Panc1 (cell line): ENCODE measurements around the gene TBC1D10B.

Experiments used
- TF ChIP-seq, protein P1 (sequence below): fragments of 450-650 bp; IDR thresholded peaks from 2 replicates; pipeline ENCODE4 v1.5.1; 2017; ENCODE audit warnings: mild to moderate bottlenecking
- TF ChIP-seq, protein P2 (sequence below), 2 experiments: IDR thresholded peaks; 2 replicates each; pipeline ENCODE4 v1.6.1; 2011 to 2012; ENCODE audit warnings: low read depth in 2 of 2, control low read depth in 1 of 2, low read length in 1 of 2, mild to moderate bottlenecking in 1 of 2, moderate library complexity in 1 of 2; ENCODE audit not compliant: insufficient read depth in 1 of 2

DNA sequence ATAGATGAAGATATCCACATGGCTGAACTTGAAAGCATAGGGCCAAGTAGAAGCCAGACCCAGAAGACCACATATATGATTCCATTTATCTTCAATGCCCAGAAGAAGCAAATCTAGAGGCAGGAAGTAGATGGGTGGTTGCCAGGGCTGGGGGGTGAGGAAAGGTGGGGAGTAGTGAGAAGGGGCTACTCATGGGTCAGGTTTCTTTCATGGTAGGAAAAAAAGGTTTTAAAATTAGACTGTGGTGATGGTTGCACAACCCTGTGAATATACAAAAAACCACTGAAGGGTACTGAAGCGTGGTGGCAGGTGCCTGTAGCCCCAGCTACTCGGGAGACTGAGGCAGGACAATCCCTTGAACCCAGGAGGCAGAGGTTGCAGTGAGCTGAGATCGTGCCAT is 20.6 kb downstream of the TBC1D10B start:
- TF ChIP-seq, protein P1, sequence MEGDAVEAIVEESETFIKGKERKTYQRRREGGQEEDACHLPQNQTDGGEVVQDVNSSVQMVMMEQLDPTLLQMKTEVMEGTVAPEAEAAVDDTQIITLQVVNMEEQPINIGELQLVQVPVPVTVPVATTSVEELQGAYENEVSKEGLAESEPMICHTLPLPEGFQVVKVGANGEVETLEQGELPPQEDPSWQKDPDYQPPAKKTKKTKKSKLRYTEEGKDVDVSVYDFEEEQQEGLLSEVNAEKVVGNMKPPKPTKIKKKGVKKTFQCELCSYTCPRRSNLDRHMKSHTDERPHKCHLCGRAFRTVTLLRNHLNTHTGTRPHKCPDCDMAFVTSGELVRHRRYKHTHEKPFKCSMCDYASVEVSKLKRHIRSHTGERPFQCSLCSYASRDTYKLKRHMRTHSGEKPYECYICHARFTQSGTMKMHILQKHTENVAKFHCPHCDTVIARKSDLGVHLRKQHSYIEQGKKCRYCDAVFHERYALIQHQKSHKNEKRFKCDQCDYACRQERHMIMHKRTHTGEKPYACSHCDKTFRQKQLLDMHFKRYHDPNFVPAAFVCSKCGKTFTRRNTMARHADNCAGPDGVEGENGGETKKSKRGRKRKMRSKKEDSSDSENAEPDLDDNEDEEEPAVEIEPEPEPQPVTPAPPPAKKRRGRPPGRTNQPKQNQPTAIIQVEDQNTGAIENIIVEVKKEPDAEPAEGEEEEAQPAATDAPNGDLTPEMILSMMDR: no peak
- TF ChIP-seq, protein P2, sequence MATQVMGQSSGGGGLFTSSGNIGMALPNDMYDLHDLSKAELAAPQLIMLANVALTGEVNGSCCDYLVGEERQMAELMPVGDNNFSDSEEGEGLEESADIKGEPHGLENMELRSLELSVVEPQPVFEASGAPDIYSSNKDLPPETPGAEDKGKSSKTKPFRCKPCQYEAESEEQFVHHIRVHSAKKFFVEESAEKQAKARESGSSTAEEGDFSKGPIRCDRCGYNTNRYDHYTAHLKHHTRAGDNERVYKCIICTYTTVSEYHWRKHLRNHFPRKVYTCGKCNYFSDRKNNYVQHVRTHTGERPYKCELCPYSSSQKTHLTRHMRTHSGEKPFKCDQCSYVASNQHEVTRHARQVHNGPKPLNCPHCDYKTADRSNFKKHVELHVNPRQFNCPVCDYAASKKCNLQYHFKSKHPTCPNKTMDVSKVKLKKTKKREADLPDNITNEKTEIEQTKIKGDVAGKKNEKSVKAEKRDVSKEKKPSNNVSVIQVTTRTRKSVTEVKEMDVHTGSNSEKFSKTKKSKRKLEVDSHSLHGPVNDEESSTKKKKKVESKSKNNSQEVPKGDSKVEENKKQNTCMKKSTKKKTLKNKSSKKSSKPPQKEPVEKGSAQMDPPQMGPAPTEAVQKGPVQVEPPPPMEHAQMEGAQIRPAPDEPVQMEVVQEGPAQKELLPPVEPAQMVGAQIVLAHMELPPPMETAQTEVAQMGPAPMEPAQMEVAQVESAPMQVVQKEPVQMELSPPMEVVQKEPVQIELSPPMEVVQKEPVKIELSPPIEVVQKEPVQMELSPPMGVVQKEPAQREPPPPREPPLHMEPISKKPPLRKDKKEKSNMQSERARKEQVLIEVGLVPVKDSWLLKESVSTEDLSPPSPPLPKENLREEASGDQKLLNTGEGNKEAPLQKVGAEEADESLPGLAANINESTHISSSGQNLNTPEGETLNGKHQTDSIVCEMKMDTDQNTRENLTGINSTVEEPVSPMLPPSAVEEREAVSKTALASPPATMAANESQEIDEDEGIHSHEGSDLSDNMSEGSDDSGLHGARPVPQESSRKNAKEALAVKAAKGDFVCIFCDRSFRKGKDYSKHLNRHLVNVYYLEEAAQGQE (IDR thresholded peaks at IDR 0.05; ENCODE audit: insufficient read depth in 1 of 2, low read depth in 2 of 2, low read length in 1 of 2): no peak
